Endodermal cell (in vitro differentiated cells): ENCODE measurements around the gene PTCRA. TPM values are rescaled to one million over a fixed set of nuclear protein-coding genes. Genes with fewer than 3 reads are reported as not detected.
A peak's percentile ranks its signal among the peaks of the same experiment; 100 is the strongest.

Experiments
- DNase-seq: peaks from one replicate; pipeline ENCODE4 v3.0.0-alpha.2; 2017
- H3K27ac ChIP-seq: 2 replicates; pipeline ENCODE4 v1.5.1; 2013; ENCODE audit warnings: mild to moderate bottlenecking, low read depth, low read length, moderate library complexity
- H3K27me3 ChIP-seq: 2 replicates; pipeline ENCODE4 v1.6.1; 2013; ENCODE audit warnings: mild to moderate bottlenecking, low read length, moderate library complexity; ENCODE audit not compliant: insufficient read depth, control insufficient read depth, poor library complexity, severe bottlenecking
- H3K36me3 ChIP-seq: 2 replicates; pipeline ENCODE4 v1.7.0; 2013; ENCODE audit warnings: mild to moderate bottlenecking, low read length, moderate library complexity; ENCODE audit not compliant: control insufficient read depth, insufficient read depth
- H3K4me1 ChIP-seq: one replicate; pipeline ENCODE4 v1.7.0; 2013; ENCODE audit warnings: low read length; ENCODE audit not compliant: control insufficient read depth, insufficient read depth
- H3K4me3 ChIP-seq: 2 replicates; pipeline ENCODE4 v1.5.1; 2013; ENCODE audit warnings: mild to moderate bottlenecking, low read length, moderate library complexity
- H3K9ac ChIP-seq: 2 replicates; pipeline ENCODE4 v1.6.1; 2013; ENCODE audit warnings: mild to moderate bottlenecking, low read length, moderate library complexity; ENCODE audit not compliant: poor library complexity, severe bottlenecking; ENCODE audit errors: extremely low read depth
- H3K9me3 ChIP-seq: 2 replicates; pipeline ENCODE4 v1.6.1; 2013; ENCODE audit warnings: mild to moderate bottlenecking, low read length, moderate library complexity; ENCODE audit not compliant: control insufficient read depth
- H3K27ac Mint-ChIP-seq: 2 replicates; pipeline ENCODE4 v1.8.0; 2020; ENCODE audit warnings: mixed read lengths
- H3K27me3 Mint-ChIP-seq: 2 replicates; pipeline ENCODE4 v1.8.0; 2021; ENCODE audit warnings: mild to moderate bottlenecking, mixed read lengths; ENCODE audit not compliant: insufficient read depth
- H3K36me3 Mint-ChIP-seq: 2 replicates; pipeline ENCODE4 v1.8.0; 2020; ENCODE audit warnings: low read depth, mixed read lengths
- H3K4me1 Mint-ChIP-seq: 2 replicates; pipeline ENCODE4 v1.8.0; 2020; ENCODE audit warnings: mixed read lengths
- H3K4me3 Mint-ChIP-seq: 2 replicates; pipeline ENCODE4 v1.8.0; 2020; ENCODE audit warnings: mild to moderate bottlenecking, moderate library complexity, mixed read lengths
- H3K9me3 Mint-ChIP-seq: 2 replicates; pipeline ENCODE4 v1.8.0; 2020; ENCODE audit warnings: mild to moderate bottlenecking, mixed read lengths
- CTCF ChIP-seq: fragments of 200-600 bp; sonication (generic); conservative IDR thresholded peaks from 2 replicates; pipeline ENCODE4 v1.5.0; 2021; ENCODE audit warnings: antibody characterized with exemption, mild to moderate bottlenecking
- WGBS, 2 experiments: methylation state at CpG; one replicate each; pipeline versions ENCODE4 v1.1.5 to v1.1.7; 2013; ENCODE audit warnings: missing lambda C conversion rate in 2 of 2, mixed read lengths in 1 of 2; ENCODE audit not compliant: insufficient coverage in 1 of 2, insufficient read length in 1 of 2; 5-methylcytosine and 5-hydroxymethylcytosine counted together
- total RNA-seq, 2 donors: library from RNA; stranded (reverse); fragmentation: NEBNext Ultra II Directional in 1 of 2; extraction: Animal tissue kit (Norgen Biotek cat#: 25700) in 1 of 2; gene quantifications; 2 replicates in 1 of 2; 3 replicates in 1 of 2; pipeline ENCODE4 v1.2.1, GENCODE V29; 2021

Gene PTCRA
- total RNA-seq, 2 donors from 2014 or later: not detected

GRCh38 chr6:42970871-42971612 lies 55.2 kb downstream of the PTCRA start:
- Histone ChIP-seq H3K9ac (no peak overlapping the region), H3K27ac (no peak overlapping the region)
- 90 to 92% methylated on average over 3 to 4 of the region's 4 CpGs for WGBS, 2 experiments

GRCh38 chr6:42971746-42972327 lies 56.0 kb downstream of the PTCRA start:
- H3K27ac Mint-ChIP-seq: peak overlapping the region; percentile 10
- H3K27me3 Mint-ChIP-seq: no peaks in the 10 kb centered on the region
- H3K4me3 Mint-ChIP-seq: no peak overlapping the region
- H3K4me1 ChIP-seq: no peaks in the 10 kb centered on the region
- WGBS, 2 experiments: 91 to 97% methylated on average over 3 of the region's 3 CpGs
- H3K36me3 Mint-ChIP-seq: peaks cover 17% of the 10 kb centered on the region
- no peak for TF ChIP-seq CTCF
- peaks cover 4% of the 10 kb centered on the region for H3K4me1 Mint-ChIP-seq
- no peak overlapping the region for H3K27ac ChIP-seq
- no peak overlapping the region for H3K9ac ChIP-seq
- H3K36me3 ChIP-seq: peaks cover 4% of the 10 kb centered on the region
- no peaks in the 10 kb centered on the region for H3K9me3 Mint-ChIP-seq
- no peaks in the 10 kb centered on the region for H3K27me3 ChIP-seq
- H3K4me3 ChIP-seq: no peak overlapping the region
- DNase-seq: no peak
- H3K9me3 ChIP-seq: no peaks in the 10 kb centered on the region

More at GRCh38 chr6:42970871-42971612, 55.2 kb downstream of the PTCRA start:
- Mint-ChIP-seq H3K4me1 (peaks cover 3% of the 10 kb centered on the region), H3K36me3 (peaks cover 21% of the 10 kb centered on the region), H3K4me3 (no peak overlapping the region), H3K9me3 (no peaks in the 10 kb centered on the region), H3K27ac (peak overlapping the region; percentile 59), H3K27me3 (no peaks in the 10 kb centered on the region)
- DNase-seq: peak; percentile 61
- H3K27me3 ChIP-seq: no peaks in the 10 kb centered on the region
- H3K4me3 ChIP-seq: no peak overlapping the region
- H3K9me3 ChIP-seq: no peaks in the 10 kb centered on the region
- H3K36me3 ChIP-seq: no peaks in the 10 kb centered on the region
- H3K4me1 ChIP-seq: no peaks in the 10 kb centered on the region
- no peak for TF ChIP-seq CTCF

- no peak overlapping the region for H3K27ac Mint-ChIP-seq
- peaks cover 4% of the 10 kb centered on the region for H3K36me3 ChIP-seq
- no peak for DNase-seq
- H3K4me3 Mint-ChIP-seq: no peak overlapping the region
- H3K9me3 ChIP-seq: no peaks in the 10 kb centered on the region
- H3K9me3 Mint-ChIP-seq: no peaks in the 10 kb centered on the region
- H3K9ac ChIP-seq: no peak overlapping the region
- peaks cover 11% of the 10 kb centered on the region for H3K36me3 Mint-ChIP-seq
- peaks cover 9% of the 10 kb centered on the region for H3K4me1 Mint-ChIP-seq
- no peaks in the 10 kb centered on the region for H3K27me3 Mint-ChIP-seq
- H3K4me1 ChIP-seq: no peaks in the 10 kb centered on the region
- no peaks in the 10 kb centered on the region for H3K27me3 ChIP-seq
- no peak for TF ChIP-seq CTCF
- H3K27ac ChIP-seq: no peak overlapping the region
- no peak overlapping the region for H3K4me3 ChIP-seq
- WGBS, 2 experiments: 80 to 93% methylated on average over 3 of the region's 3 CpGs
Measured at GRCh38 chr6:42973926-42974325, 58.1 kb downstream of the PTCRA start.
